ENCODE results near the gene HUNK. TPM values are rescaled to one million over a fixed set of nuclear protein-coding genes. Genes with fewer than 3 reads are reported as not detected.
"Not testable (repeated sequence)": the region's sequence is repeated elsewhere in the genome, so short reads cannot be mapped to it uniquely, and the experiment has no call there.

The HUNK gene
- total RNA-seq, 2 experiments from 2014 or later, result 0.21 to 0.24 TPM

DNA sequence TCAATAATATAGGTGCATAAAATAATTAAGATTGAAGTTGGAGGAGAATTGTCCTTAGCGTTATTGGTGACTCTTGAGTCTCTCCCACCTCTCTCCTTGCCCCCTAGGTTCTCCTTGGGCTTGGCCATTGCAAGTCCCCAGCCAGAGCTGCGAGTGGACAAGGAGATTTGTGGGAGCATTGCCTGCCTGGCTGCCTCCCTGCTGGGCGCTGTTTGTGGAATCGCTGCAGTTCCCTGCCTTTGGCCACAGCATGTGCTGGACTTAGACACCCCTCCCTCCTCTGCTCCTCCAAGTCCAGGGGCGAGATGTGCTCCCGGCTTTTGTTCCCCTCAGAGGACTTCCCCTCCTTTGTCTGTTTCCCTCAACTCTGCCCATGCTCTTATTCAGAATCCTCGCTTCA, 21.9 kb upstream of the HUNK start:
- Mint-ChIP-seq H3K4me3 (no peak overlapping the region), H3K9me3 (ENCODE audit: insufficient read depth) (no peaks in the 10 kb centered on the region), H3K27ac (no peak overlapping the region), H3K4me1 (ENCODE audit: low read depth) (no peaks in the 10 kb centered on the region), H3K36me3 (ENCODE audit: low read depth) (no peaks in the 10 kb centered on the region), H3K27me3 (ENCODE audit: low read depth) (peaks cover 5% of the 10 kb centered on the region)
- ATAC-seq (no peak), DNase-seq (no peak)
- ChIA-PET CTCF (no interaction called here), POLR2A (no interaction called here)

DNA sequence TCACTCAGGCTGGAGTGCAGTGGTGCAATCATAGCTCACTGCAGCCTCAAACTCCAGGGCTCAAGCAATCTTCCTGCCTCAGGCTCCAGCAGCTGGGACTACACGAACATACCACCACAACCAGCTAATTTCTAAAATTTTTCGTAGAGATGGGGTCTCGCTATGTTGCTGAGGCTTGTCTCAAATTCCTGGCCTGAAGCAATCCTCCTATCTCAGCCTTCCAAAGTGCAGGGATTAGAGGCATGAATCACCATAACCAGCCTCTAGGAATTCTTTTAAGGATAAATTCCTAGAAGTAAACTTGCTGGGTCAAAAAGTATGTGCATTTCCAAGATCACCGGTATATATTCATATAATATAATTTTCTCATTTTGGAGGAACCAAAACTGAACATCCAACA, 17.6 kb upstream of the HUNK start:
- POLR2A ChIA-PET, result no interaction called here
- CTCF ChIA-PET, result interaction anchor here (1.5 kb wide), 1 partner anchor 10 kb away, joined by 3 read pairs; no protein-coding TSS in a partner anchor
- ATAC-seq (no peak), DNase-seq (no peak)
- peaks cover 2% of the 10 kb centered on the region for H3K27me3 Mint-ChIP-seq (ENCODE audit: low read depth)
- H3K4me3 Mint-ChIP-seq, result no peak overlapping the region
- H3K4me1 Mint-ChIP-seq (ENCODE audit: low read depth), result no peaks in the 10 kb centered on the region
- H3K9me3 Mint-ChIP-seq (ENCODE audit: insufficient read depth), result no peaks in the 10 kb centered on the region
- H3K36me3 Mint-ChIP-seq (ENCODE audit: low read depth), result no peaks in the 10 kb centered on the region
- H3K27ac Mint-ChIP-seq, result no peak overlapping the region

- H3K9me3 Mint-ChIP-seq (ENCODE audit: insufficient read depth), result no peaks in the 10 kb centered on the region
These were observed 15.7 kb upstream of the HUNK start for GRCh38 chr21:31857096-31857495.

DNA sequence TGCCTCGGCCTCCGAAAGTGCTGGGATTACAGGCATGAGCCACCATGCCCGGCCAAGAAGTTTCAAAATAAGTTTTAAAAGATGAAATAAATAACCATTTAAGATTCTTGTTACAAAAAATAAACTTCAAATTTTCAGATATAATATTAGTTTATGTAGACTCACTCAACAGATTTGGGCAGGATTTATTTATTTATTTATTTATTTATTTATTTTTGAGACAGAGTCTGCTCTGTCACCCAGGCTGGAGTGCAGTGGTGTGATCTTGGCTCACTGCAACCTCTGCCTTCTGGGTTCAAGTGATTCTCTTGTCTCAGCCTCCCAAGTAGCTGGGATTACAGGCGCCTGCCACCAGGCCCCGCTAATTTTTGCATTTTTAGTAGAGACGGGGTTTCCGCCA, 15.2 kb upstream of the HUNK start:
- H3K27ac Mint-ChIP-seq; H3K4me1 Mint-ChIP-seq (ENCODE audit: low read depth); H3K36me3 Mint-ChIP-seq (ENCODE audit: low read depth); DNase-seq; H3K4me3 Mint-ChIP-seq; H3K27me3 Mint-ChIP-seq (ENCODE audit: low read depth); H3K9me3 Mint-ChIP-seq (ENCODE audit: insufficient read depth); POLR2A ChIA-PET; ATAC-seq: not testable (repeated sequence)
- CTCF ChIA-PET, result interaction anchor here (0.9 kb wide), 1 partner anchor 8 kb away, joined by 5 read pairs; no protein-coding TSS in a partner anchor

More at GRCh38 chr21:31857096-31857495, 15.7 kb upstream of the HUNK start:
- Mint-ChIP-seq H3K27ac (no peak overlapping the region), H3K4me1 (ENCODE audit: low read depth) (no peaks in the 10 kb centered on the region), H3K36me3 (ENCODE audit: low read depth) (no peaks in the 10 kb centered on the region), H3K27me3 (ENCODE audit: low read depth) (peaks cover 7% of the 10 kb centered on the region), H3K4me3 (no peak overlapping the region)
- POLR2A ChIA-PET, result no interaction called here
- CTCF ChIA-PET, result interaction anchor here (0.9 kb wide), 1 partner anchor 9 kb away, joined by 5 read pairs; no protein-coding TSS in a partner anchor
- DNase-seq (no peak), ATAC-seq (no peak)

DNA sequence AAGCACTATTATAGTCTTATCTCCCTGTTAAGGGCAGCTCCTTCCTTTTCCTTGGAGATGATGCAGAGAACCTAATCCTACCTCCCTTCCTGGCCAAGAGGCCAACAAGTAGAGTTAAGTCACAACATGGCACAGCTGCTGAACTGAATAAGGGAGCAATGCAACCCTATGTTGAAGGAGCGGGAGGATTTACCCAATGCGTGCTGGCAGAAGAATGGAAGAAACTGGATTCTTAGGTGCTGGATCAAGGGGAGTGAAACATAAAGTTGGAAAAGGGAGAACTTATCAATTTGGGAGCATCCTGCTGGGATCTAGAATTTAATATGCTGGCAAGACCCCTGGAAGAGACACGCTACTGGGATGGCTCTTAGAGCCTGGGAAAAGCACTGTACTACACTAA, 12.0 kb upstream of the HUNK start:
- DNase-seq (no peak), ATAC-seq (no peak)
- Mint-ChIP-seq H3K4me1 (ENCODE audit: low read depth) (no peaks in the 10 kb centered on the region), H3K27me3 (ENCODE audit: low read depth) (peaks cover 6% of the 10 kb centered on the region), H3K4me3 (no peak overlapping the region), H3K27ac (no peak overlapping the region), H3K36me3 (ENCODE audit: low read depth) (no peaks in the 10 kb centered on the region), H3K9me3 (ENCODE audit: insufficient read depth) (no peaks in the 10 kb centered on the region)
- POLR2A ChIA-PET, result no interaction called here
- CTCF ChIA-PET, result no interaction called here

DNA sequence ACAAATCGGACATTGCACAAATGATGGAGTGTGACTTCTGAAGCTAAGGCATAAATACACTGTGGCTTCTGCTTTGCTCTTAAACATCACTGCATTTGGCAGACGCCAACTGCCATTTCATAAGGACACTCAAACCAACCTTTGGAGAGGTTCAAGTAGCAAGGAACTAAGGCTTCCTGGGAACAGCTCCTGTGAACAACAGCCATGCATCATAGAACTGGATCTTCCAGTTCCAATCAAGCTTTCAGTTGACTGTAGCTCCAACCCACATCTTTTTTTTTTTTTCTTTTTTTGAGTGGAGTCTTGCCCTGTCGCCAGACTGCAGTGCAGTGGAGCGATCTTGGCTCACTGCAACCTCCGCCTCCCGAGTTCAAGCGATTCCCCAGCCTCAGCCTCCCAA, 10.7 kb upstream of the HUNK start:
- no peaks in the 10 kb centered on the region for H3K36me3 Mint-ChIP-seq (ENCODE audit: low read depth)
- ChIA-PET POLR2A (no interaction called here), CTCF (no interaction called here)
- no peak overlapping the region for H3K4me3 Mint-ChIP-seq
- peaks cover 6% of the 10 kb centered on the region for H3K27me3 Mint-ChIP-seq (ENCODE audit: low read depth)
- no peak overlapping the region for H3K27ac Mint-ChIP-seq
- H3K4me1 Mint-ChIP-seq (ENCODE audit: low read depth), result no peaks in the 10 kb centered on the region
- ATAC-seq (no peak), DNase-seq (no peak)
- H3K9me3 Mint-ChIP-seq (ENCODE audit: insufficient read depth), result no peaks in the 10 kb centered on the region

GRCh38 chr21:31865429-31865970, 7.3 kb upstream of the HUNK start:
- DNase-seq (no peak), ATAC-seq (no peak)
- Mint-ChIP-seq H3K27me3 (ENCODE audit: low read depth) (peaks cover 23% of the 10 kb centered on the region), H3K36me3 (ENCODE audit: low read depth) (no peaks in the 10 kb centered on the region), H3K4me3 (no peak overlapping the region), H3K9me3 (ENCODE audit: insufficient read depth) (no peaks in the 10 kb centered on the region), H3K4me1 (ENCODE audit: low read depth) (no peaks in the 10 kb centered on the region), H3K27ac (no peak overlapping the region)
- CTCF ChIA-PET, result interaction anchor here (0.7 to 2.1 kb wide), 10 partner anchors 8 to 411 kb away, joined by 3 to 16 read pairs (median 3); no protein-coding TSS in a partner anchor
- POLR2A ChIA-PET, result no interaction called here

- no peak overlapping the region for H3K27ac Mint-ChIP-seq
- no peaks in the 10 kb centered on the region for H3K36me3 Mint-ChIP-seq (ENCODE audit: low read depth)
- ATAC-seq, result peak; percentile 91
These were observed 6.7 kb upstream of the HUNK start for GRCh38 chr21:31866077-31866511.

DNA sequence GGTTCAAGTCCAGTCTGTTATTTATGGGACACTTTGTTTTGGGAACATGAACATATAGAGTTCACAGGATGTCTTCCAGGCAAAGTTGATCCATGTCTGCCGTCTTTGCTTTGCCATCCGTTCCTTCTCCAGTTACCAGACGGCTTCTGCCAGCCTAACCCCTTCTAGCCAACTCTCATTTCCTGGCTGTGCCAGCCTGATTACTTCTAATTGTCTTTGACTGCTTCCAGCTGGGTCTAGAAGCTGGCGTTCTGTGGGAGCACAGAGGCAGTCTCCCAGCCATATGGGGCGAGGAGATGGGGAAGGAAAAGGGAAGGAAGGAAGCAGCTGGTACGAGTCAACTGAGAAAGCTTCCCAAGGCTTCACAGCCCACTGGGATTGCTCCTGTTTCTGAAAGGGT, 3.1 kb upstream of the HUNK start:
- ChIA-PET CTCF (no interaction called here), POLR2A (no interaction called here)
- ATAC-seq, result no peak
- Mint-ChIP-seq H3K4me1 (ENCODE audit: low read depth) (peaks cover 6% of the 10 kb centered on the region), H3K36me3 (ENCODE audit: low read depth) (no peaks in the 10 kb centered on the region), H3K27me3 (ENCODE audit: low read depth) (peaks cover 36% of the 10 kb centered on the region), H3K27ac (no peak overlapping the region), H3K4me3 (no peak overlapping the region), H3K9me3 (ENCODE audit: insufficient read depth) (no peaks in the 10 kb centered on the region)
- DNase-seq, result no peak

More at GRCh38 chr21:31866077-31866511, 6.7 kb upstream of the HUNK start:
- H3K4me1 Mint-ChIP-seq (ENCODE audit: low read depth), result no peaks in the 10 kb centered on the region
- no peaks in the 10 kb centered on the region for H3K9me3 Mint-ChIP-seq (ENCODE audit: insufficient read depth)
- CTCF ChIA-PET, result interaction anchor here (0.7 to 2.1 kb wide), 10 partner anchors 9 to 410 kb away, joined by 3 to 16 read pairs (median 3); no protein-coding TSS in a partner anchor
- peak; percentile 80 for DNase-seq
- peaks cover 23% of the 10 kb centered on the region for H3K27me3 Mint-ChIP-seq (ENCODE audit: low read depth)
- no peak overlapping the region for H3K4me3 Mint-ChIP-seq
- POLR2A ChIA-PET, result no interaction called here

DNA sequence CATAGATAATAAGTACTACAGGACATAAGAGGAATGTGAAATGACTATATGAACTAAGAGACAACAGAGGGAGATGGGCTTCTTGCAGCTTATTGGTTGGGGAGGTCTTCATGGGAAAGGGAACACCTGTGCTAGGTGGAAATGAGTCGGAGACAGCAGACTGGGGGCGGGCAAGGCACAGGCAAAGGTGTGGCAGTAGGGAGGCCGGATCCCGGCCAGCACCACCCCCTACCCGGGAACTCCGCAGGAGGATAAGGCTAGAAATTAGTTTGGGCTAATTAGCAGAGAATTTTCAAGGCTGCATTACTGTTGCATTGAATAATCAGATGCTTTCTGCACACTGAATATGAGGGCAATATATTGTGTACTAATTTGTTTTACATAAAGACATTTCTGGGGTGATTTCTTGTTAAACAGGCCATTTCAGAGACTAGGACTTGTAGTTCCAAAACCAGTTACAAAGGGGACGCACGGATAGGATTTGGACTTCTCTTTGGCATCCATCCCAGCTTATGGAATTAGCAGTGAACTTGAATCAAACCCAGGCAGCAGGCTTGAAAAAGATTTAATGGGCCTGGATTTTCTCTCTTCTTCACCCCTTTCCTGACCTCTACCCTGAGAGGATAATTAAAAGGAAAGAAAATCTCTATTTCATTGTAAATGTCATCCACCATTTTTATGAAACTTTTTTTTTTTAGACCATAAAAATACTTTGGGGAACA, 2.2 kb upstream of the HUNK start:
- Mint-ChIP-seq H3K27me3 (ENCODE audit: low read depth) (peaks cover 41% of the 10 kb centered on the region), H3K4me1 (ENCODE audit: low read depth) (peaks cover 6% of the 10 kb centered on the region), H3K9me3 (ENCODE audit: insufficient read depth) (no peaks in the 10 kb centered on the region), H3K36me3 (ENCODE audit: low read depth) (no peaks in the 10 kb centered on the region), H3K27ac (no peak overlapping the region), H3K4me3 (no peak overlapping the region)
- no peak for ATAC-seq
- POLR2A ChIA-PET, result no interaction called here
- DNase-seq, result no peak
- CTCF ChIA-PET, result no interaction called here

DNA sequence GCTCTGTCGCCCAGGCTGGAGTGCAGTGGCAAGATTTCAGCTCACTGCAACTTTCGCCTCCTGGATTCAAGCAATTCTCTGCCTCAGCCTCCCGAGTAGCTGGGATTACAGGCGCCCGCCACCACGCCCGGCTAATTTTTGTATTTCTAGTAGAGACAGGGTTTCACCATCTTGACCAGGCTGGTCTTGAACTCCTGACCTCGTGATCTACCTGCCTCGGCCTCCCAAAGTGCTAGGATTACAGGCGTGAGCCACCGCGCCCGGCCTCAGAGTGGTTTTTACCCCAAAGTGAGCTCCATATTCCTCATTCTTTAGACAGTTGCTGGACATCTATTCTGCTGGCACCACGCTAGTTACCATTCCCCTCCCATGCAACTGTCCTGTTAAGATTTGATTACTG, 1.4 kb upstream of the HUNK start:
- peaks cover 46% of the 10 kb centered on the region for H3K27me3 Mint-ChIP-seq (ENCODE audit: low read depth)
- H3K4me3 Mint-ChIP-seq; DNase-seq; H3K4me1 Mint-ChIP-seq (ENCODE audit: low read depth); H3K27ac Mint-ChIP-seq; POLR2A ChIA-PET; CTCF ChIA-PET; H3K36me3 Mint-ChIP-seq (ENCODE audit: low read depth); H3K9me3 Mint-ChIP-seq (ENCODE audit: insufficient read depth); ATAC-seq: not testable (repeated sequence)

DNA sequence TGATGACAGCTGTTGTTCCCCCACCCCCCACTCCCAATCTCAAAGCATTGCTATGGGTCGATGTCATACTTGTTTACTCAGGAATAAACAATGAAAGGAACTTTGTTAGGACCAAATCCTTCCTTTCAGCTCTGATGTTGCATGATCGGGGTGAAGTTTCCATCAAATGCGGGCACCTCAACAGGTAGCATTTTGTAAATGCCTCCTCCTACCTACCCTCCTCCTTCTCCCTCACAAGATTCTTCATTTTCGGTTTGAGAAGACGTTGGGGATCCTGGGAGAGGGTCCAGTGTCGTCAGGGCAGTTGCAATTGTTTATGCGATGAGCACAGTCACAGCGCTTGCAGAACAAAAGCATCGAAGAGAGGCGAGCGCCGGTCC, 758 bp upstream of the HUNK start:
- ChIA-PET POLR2A (no interaction called here), CTCF (no interaction called here)
- Mint-ChIP-seq H3K9me3 (ENCODE audit: insufficient read depth) (no peaks in the 10 kb centered on the region), H3K27ac (no peak overlapping the region), H3K4me1 (ENCODE audit: low read depth) (peaks cover 6% of the 10 kb centered on the region), H3K4me3 (peak overlapping the region; percentile 73), H3K27me3 (ENCODE audit: low read depth) (peaks cover 50% of the 10 kb centered on the region), H3K36me3 (ENCODE audit: low read depth) (no peaks in the 10 kb centered on the region)
- no peak for ATAC-seq
- no peak for DNase-seq

Measured in activated CD8-positive, alpha-beta T cell treated with anti-CD3 and anti-CD28 coated beads, Interleukin-2, amount 10 ng/mL, durations not matched to agents 7 days and 5 days (primary cell).